ENCODE measurements around the gene IL9R. TPM values are rescaled to one million over a fixed set of nuclear protein-coding genes. Genes with fewer than 3 reads are reported as not detected.
"Not testable (repeated sequence)": the region's sequence is repeated elsewhere in the genome, so short reads cannot be mapped to it uniquely, and the experiment has no call there.

IL9R gene
- total and polyA plus RNA-seq, 10 of the 15 experiments (the other 5 are each of a cell fraction or from before 2014, with no cell fraction given), result 0.47 to 5.9 (median 2.4) TPM

GRCh38 chrX:156023002-156023401 lies 25.5 kb downstream of the IL9R start:
- intact Hi-C loops (cut with micrococcal nuclease; ENCODE audit: unreplicated experiment); H3K27me3 ChIP-seq (replicated peaks in 1 of 2; ENCODE audit: control insufficient read depth in 2 of 2, insufficient read depth in 2 of 2, low read length in 1 of 2); H3K79me2 ChIP-seq (ENCODE audit: control insufficient read depth, insufficient read depth, low read length); H3K4me3 ChIP-seq; SMC1A ChIA-PET (ENCODE audit: uncharacterized antibody, unreplicated experiment); RAD21 ChIA-PET (ENCODE audit: unreplicated experiment); POLR2A ChIA-PET; H2AFZ ChIP-seq (ENCODE audit: control insufficient read depth, low read depth, low read length); H3K9ac ChIP-seq (ENCODE audit: control insufficient read depth, insufficient read depth, low read length); CTCF ChIA-PET; H3K27ac ChIP-seq (ENCODE audit: control insufficient read depth, insufficient read depth); DNase-seq (ENCODE audit: low read depth, low spot score); ATAC-seq; H4K20me1 ChIP-seq (ENCODE audit: control insufficient read depth, insufficient read depth); FAIRE-seq; BruUV-seq (replicated peaks); H3K4me2 ChIP-seq (ENCODE audit: control insufficient read depth, insufficient read depth); in situ Hi-C loops (cut with MboI); H3K4me1 ChIP-seq (ENCODE audit: control insufficient read depth, insufficient read depth, low read length); H3K9me3 ChIP-seq (replicated peaks; ENCODE audit: control insufficient read depth, insufficient read depth, low read length); H3K36me3 ChIP-seq (ENCODE audit: control insufficient read depth in 2 of 2, insufficient read depth in 2 of 2, low read length in 1 of 2): not testable (repeated sequence)
- 59% methylated on average over 8 of the region's 9 CpGs for WGBS (ENCODE audit: insufficient coverage, insufficient replicate concordance, low lambda C conversion rate, missing lambda C conversion rate)

GRCh38 chrX:156024949-156025492 lies 27.5 kb downstream of the IL9R start:
- H3K27me3 ChIP-seq (replicated peaks in 1 of 2; ENCODE audit: control insufficient read depth in 2 of 2, insufficient read depth in 2 of 2, low read length in 1 of 2); H3K4me2 ChIP-seq (ENCODE audit: control insufficient read depth, insufficient read depth); H3K4me3 ChIP-seq; RAD21 ChIA-PET (ENCODE audit: unreplicated experiment); H4K20me1 ChIP-seq (ENCODE audit: control insufficient read depth, insufficient read depth); CTCF ChIA-PET; ATAC-seq; H2AFZ ChIP-seq (ENCODE audit: control insufficient read depth, low read depth, low read length); POLR2A ChIA-PET; H3K36me3 ChIP-seq (ENCODE audit: control insufficient read depth in 2 of 2, insufficient read depth in 2 of 2, low read length in 1 of 2); in situ Hi-C loops (cut with MboI); BruUV-seq (replicated peaks); H3K9me3 ChIP-seq (replicated peaks; ENCODE audit: control insufficient read depth, insufficient read depth, low read length); H3K79me2 ChIP-seq (ENCODE audit: control insufficient read depth, insufficient read depth, low read length); H3K9ac ChIP-seq (ENCODE audit: control insufficient read depth, insufficient read depth, low read length); DNase-seq (ENCODE audit: low read depth, low spot score); intact Hi-C loops (cut with micrococcal nuclease; ENCODE audit: unreplicated experiment); SMC1A ChIA-PET (ENCODE audit: uncharacterized antibody, unreplicated experiment); H3K27ac ChIP-seq (ENCODE audit: control insufficient read depth, insufficient read depth); FAIRE-seq; H3K4me1 ChIP-seq (ENCODE audit: control insufficient read depth, insufficient read depth, low read length): not testable (repeated sequence)
- WGBS (ENCODE audit: insufficient coverage, insufficient replicate concordance, low lambda C conversion rate, missing lambda C conversion rate), result 37% methylated on average over 9 of the region's 17 CpGs

- H3K9me3 ChIP-seq (replicated peaks; ENCODE audit: control insufficient read depth, insufficient read depth, low read length); H3K27me3 ChIP-seq (replicated peaks in 1 of 2; ENCODE audit: control insufficient read depth in 2 of 2, insufficient read depth in 2 of 2, low read length in 1 of 2); H3K9ac ChIP-seq (ENCODE audit: control insufficient read depth, insufficient read depth, low read length); POLR2A ChIA-PET; FAIRE-seq; H3K36me3 ChIP-seq (ENCODE audit: control insufficient read depth in 2 of 2, insufficient read depth in 2 of 2, low read length in 1 of 2); H4K20me1 ChIP-seq (ENCODE audit: control insufficient read depth, insufficient read depth); in situ Hi-C loops (cut with MboI); ATAC-seq; BruUV-seq (replicated peaks); intact Hi-C loops (cut with micrococcal nuclease; ENCODE audit: unreplicated experiment); H3K27ac ChIP-seq (ENCODE audit: control insufficient read depth, insufficient read depth); CTCF ChIA-PET; SMC1A ChIA-PET (ENCODE audit: uncharacterized antibody, unreplicated experiment); H3K79me2 ChIP-seq (ENCODE audit: control insufficient read depth, insufficient read depth, low read length); H2AFZ ChIP-seq (ENCODE audit: control insufficient read depth, low read depth, low read length); DNase-seq (ENCODE audit: low read depth, low spot score); H3K4me2 ChIP-seq (ENCODE audit: control insufficient read depth, insufficient read depth); H3K4me3 ChIP-seq; H3K4me1 ChIP-seq (ENCODE audit: control insufficient read depth, insufficient read depth, low read length); RAD21 ChIA-PET (ENCODE audit: unreplicated experiment): not testable (repeated sequence)
- no CpG with 5 or more reads among the region's 73 CpGs for WGBS (ENCODE audit: insufficient coverage, insufficient replicate concordance, low lambda C conversion rate, missing lambda C conversion rate)
These were observed 31.2 kb downstream of the IL9R start for GRCh38 chrX:156028653-156029237.

DNA sequence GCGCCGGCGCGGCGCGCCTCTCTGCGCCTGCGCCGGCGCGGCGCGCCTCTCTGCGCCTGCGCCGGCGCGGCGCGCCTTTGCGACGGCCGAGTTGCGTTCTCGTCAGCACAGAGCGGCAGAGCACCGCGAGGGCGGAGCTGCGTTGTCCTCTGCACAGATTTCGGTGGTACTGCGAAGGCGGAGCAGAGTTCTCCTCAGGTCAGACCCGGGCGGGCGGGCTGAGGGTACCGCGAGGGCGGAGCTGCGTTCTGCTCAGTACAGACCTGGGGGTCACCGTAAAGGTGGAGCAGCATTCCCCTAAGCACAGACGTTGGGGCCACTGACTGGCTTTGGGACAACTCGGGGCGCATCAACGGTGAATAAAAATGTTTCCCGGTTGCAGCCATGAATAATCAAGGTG lies 31.8 kb downstream of the IL9R start:
- BruUV-seq (replicated peaks); H3K27me3 ChIP-seq (replicated peaks in 1 of 2; ENCODE audit: control insufficient read depth in 2 of 2, insufficient read depth in 2 of 2, low read length in 1 of 2); H3K9ac ChIP-seq (ENCODE audit: control insufficient read depth, insufficient read depth, low read length); DNase-seq (ENCODE audit: low read depth, low spot score); H3K4me3 ChIP-seq; POLR2A ChIA-PET; H3K36me3 ChIP-seq (ENCODE audit: control insufficient read depth in 2 of 2, insufficient read depth in 2 of 2, low read length in 1 of 2); H3K9me3 ChIP-seq (replicated peaks; ENCODE audit: control insufficient read depth, insufficient read depth, low read length); H4K20me1 ChIP-seq (ENCODE audit: control insufficient read depth, insufficient read depth); SMC1A ChIA-PET (ENCODE audit: uncharacterized antibody, unreplicated experiment); H3K27ac ChIP-seq (ENCODE audit: control insufficient read depth, insufficient read depth); FAIRE-seq; ATAC-seq; CTCF ChIA-PET; H3K4me1 ChIP-seq (ENCODE audit: control insufficient read depth, insufficient read depth, low read length); in situ Hi-C loops (cut with MboI); RAD21 ChIA-PET (ENCODE audit: unreplicated experiment); intact Hi-C loops (cut with micrococcal nuclease; ENCODE audit: unreplicated experiment); H3K79me2 ChIP-seq (ENCODE audit: control insufficient read depth, insufficient read depth, low read length); H3K4me2 ChIP-seq (ENCODE audit: control insufficient read depth, insufficient read depth); H2AFZ ChIP-seq (ENCODE audit: control insufficient read depth, low read depth, low read length): not testable (repeated sequence)
- 97% methylated on average over 21 of the region's 46 CpGs for WGBS (ENCODE audit: insufficient coverage, insufficient replicate concordance, low lambda C conversion rate, missing lambda C conversion rate)

Data from GM12878 (cell line).